HG03565 (cell line): ENCODE results near the gene DNAJC1.

Source experiments
- ATAC-seq: cut with Tn5 transposase; IDR thresholded peaks from one replicate; pipeline ENCODE4 v1.9.1; 2021; ENCODE audit warnings: mild to moderate bottlenecking, moderate library complexity; ENCODE audit not compliant: unreplicated experiment

DNAJC1 gene

GRCh38 chr10:21961847-21962246 is 41.7 kb downstream of the DNAJC1 start:
- no peak for ATAC-seq

GRCh38 chr10:21959998-21960397 is 43.5 kb downstream of the DNAJC1 start:
- ATAC-seq = no peak

- ATAC-seq = no peak
Observed at GRCh38 chr10:21954690-21955089, 48.8 kb downstream of the DNAJC1 start.

GRCh38 chr10:21954132-21954531 is 49.4 kb downstream of the DNAJC1 start:
- peak; percentile 76 for ATAC-seq

GRCh38 chr10:21953585-21954057 is 49.9 kb downstream of the DNAJC1 start:
- peak; percentile 40 for ATAC-seq

GRCh38 chr10:21950566-21950965 is 53.0 kb downstream of the DNAJC1 start:
- no peak for ATAC-seq

- no peak for ATAC-seq
Observed at GRCh38 chr10:21946946-21947345, 56.6 kb downstream of the DNAJC1 start.

- ATAC-seq = no peak
Observed at GRCh38 chr10:21944727-21945386, 58.7 kb downstream of the DNAJC1 start.

- ATAC-seq = no peak
Observed at GRCh38 chr10:21943633-21944265, 59.8 kb downstream of the DNAJC1 start.

GRCh38 chr10:21935439-21936023 is 68.0 kb downstream of the DNAJC1 start:
- no peak for ATAC-seq

GRCh38 chr10:21934307-21934706 is 69.2 kb downstream of the DNAJC1 start:
- no peak for ATAC-seq

- ATAC-seq = no peak
Observed at GRCh38 chr10:21929070-21929469, 74.5 kb downstream of the DNAJC1 start.

GRCh38 chr10:21927631-21928353 is 75.7 kb downstream of the DNAJC1 start:
- no peak for ATAC-seq

- ATAC-seq = no peak
Observed at GRCh38 chr10:21926949-21927348, 76.6 kb downstream of the DNAJC1 start.

- no peak for ATAC-seq
Observed at GRCh38 chr10:21926358-21926925, 77.1 kb downstream of the DNAJC1 start.

- ATAC-seq = no peak
Observed at GRCh38 chr10:21925851-21926250, 77.7 kb downstream of the DNAJC1 start.

- no peak for ATAC-seq
Observed at GRCh38 chr10:21924511-21924910, 79.0 kb downstream of the DNAJC1 start.

GRCh38 chr10:21920633-21921032 is 82.9 kb downstream of the DNAJC1 start:
- ATAC-seq = no peak

GRCh38 chr10:21919906-21920305 is 83.6 kb downstream of the DNAJC1 start:
- ATAC-seq = no peak

- no peak for ATAC-seq
Observed at GRCh38 chr10:21919117-21919516, 84.4 kb downstream of the DNAJC1 start.

GRCh38 chr10:21912625-21913024 is 90.9 kb downstream of the DNAJC1 start:
- no peak for ATAC-seq
